Peyer's patch (tissue), 4 donors: Measurements from ENCODE around the gene ZNF101. TPM values are rescaled to one million over a fixed set of nuclear protein-coding genes. Genes with fewer than 3 reads are reported as not detected.

Experiments used
- DNase-seq, 3 donors: peaks; one replicate each; pipeline ENCODE4 v3.0.0-alpha.2; 2017 to 2019
- H3K27ac ChIP-seq, 4 donors: fragments of 200-600 bp; sonication (generic); one replicate each; pipeline ENCODE4 v1.5.1; 2016 to 2019
- H3K27me3 ChIP-seq, 2 donors: fragments of 200-600 bp; sonication (generic); one replicate each; pipeline ENCODE4 v1.5.1; 2019
- H3K36me3 ChIP-seq, 3 donors: fragments of 200-600 bp; sonication (generic); one replicate each; pipeline ENCODE4 v1.5.1; 2016 to 2019
- H3K4me1 ChIP-seq, 4 donors: fragments of 200-600 bp; sonication (generic); one replicate each; pipeline ENCODE4 v1.5.1; 2016 to 2019
- H3K4me3 ChIP-seq, 4 donors: fragments of 200-600 bp; sonication (generic); 1 replicate in 3 of 4; 2 replicates in 1 of 4; pipeline ENCODE4 v1.5.1; 2016 to 2019; ENCODE audit warnings: mild to moderate bottlenecking in 1 of 4
- H3K9me3 ChIP-seq, 4 donors: fragments of 200-600 bp; sonication (generic); one replicate each; pipeline ENCODE4 v1.5.1; 2016 to 2019; ENCODE audit warnings: mild to moderate bottlenecking in 1 of 4
- CTCF ChIP-seq, 6 experiments: fragments of 450-650 bp in 4 of 6; fragments of 200-600 bp in 2 of 6; sonication (generic) in 1 of 6; IDR thresholded peaks; one replicate each; pipeline ENCODE4 v1.5.1; 2017 to 2019; ENCODE audit warnings: antibody characterized with exemption in 6 of 6, mild to moderate bottlenecking in 3 of 6, moderate library complexity in 1 of 6
- POLR2A ChIP-seq, 2 donors: fragments of 450-650 bp; IDR thresholded peaks; one replicate each; pipeline ENCODE4 v1.5.1; 2017; ENCODE audit warnings: antibody characterized with exemption in 2 of 2, mild to moderate bottlenecking in 2 of 2, moderate library complexity in 2 of 2
- total RNA-seq, 4 donors: library from RNA; depleted of rRNA; stranded (reverse); fragments of >200 nt; gene quantifications; one replicate each; pipeline ENCODE4 v1.1.0, GENCODE V29; 2016

Gene ZNF101
- total RNA-seq, 4 donors from 2014 or later = 10.1 to 52.8 (median 15.8) TPM

GRCh38 chr19:19631346-19631745 is 37.3 kb upstream of the ZNF101 start:
- no peaks in the 10 kb centered on the region for H3K27me3 ChIP-seq
- no peak for DNase-seq
- no peak for TF ChIP-seq POLR2A (IDR thresholded peaks at IDR 0.05)
- no peak for TF ChIP-seq CTCF (IDR thresholded peaks at IDR 0.05)
- H3K36me3 ChIP-seq = peaks cover 0 to 32% (median 0%) of the 10 kb centered on the region in 3 donors
- no peaks in the 10 kb centered on the region for H3K9me3 ChIP-seq
- no peak overlapping the region for H3K4me3 ChIP-seq
- peaks cover 0 to 11% (median 3%) of the 10 kb centered on the region in 4 donors for H3K4me1 ChIP-seq
- H3K27ac ChIP-seq = no peak overlapping the region

GRCh38 chr19:19632661-19633060 is 36.0 kb upstream of the ZNF101 start:
- Histone ChIP-seq H3K36me3 (peaks cover 0 to 45% (median 0%) of the 10 kb centered on the region in 3 donors), H3K4me3 (no peak overlapping the region), H3K4me1 (peaks cover 0 to 6% (median under 1%) of the 10 kb centered on the region in 4 donors), H3K9me3 (no peaks in the 10 kb centered on the region), H3K27ac (no peak overlapping the region), H3K27me3 (no peaks in the 10 kb centered on the region)
- TF ChIP-seq CTCF (IDR thresholded peaks at IDR 0.05) (no peak), POLR2A (IDR thresholded peaks at IDR 0.05) (no peak)
- no peak for DNase-seq

GRCh38 chr19:19633711-19634515 is 34.7 kb upstream of the ZNF101 start:
- DNase-seq = no peak
- H3K27ac ChIP-seq = no peak overlapping the region
- TF ChIP-seq POLR2A (IDR thresholded peaks at IDR 0.05) (no peak), CTCF (IDR thresholded peaks at IDR 0.05) (no peak)
- H3K9me3 ChIP-seq = no peaks in the 10 kb centered on the region
- no peaks in the 10 kb centered on the region for H3K4me1 ChIP-seq
- no peak overlapping the region for H3K4me3 ChIP-seq
- H3K27me3 ChIP-seq = no peaks in the 10 kb centered on the region
- peaks cover 0 to 53% (median 0%) of the 10 kb centered on the region in 3 donors for H3K36me3 ChIP-seq

GRCh38 chr19:19634516-19635312 is 33.9 kb upstream of the ZNF101 start:
- no peak for DNase-seq
- no peaks in the 10 kb centered on the region for H3K4me1 ChIP-seq
- H3K27me3 ChIP-seq = no peaks in the 10 kb centered on the region
- H3K36me3 ChIP-seq = peaks cover 0 to 59% (median 0%) of the 10 kb centered on the region in 3 donors
- H3K27ac ChIP-seq = no peak overlapping the region
- TF ChIP-seq CTCF (IDR thresholded peaks at IDR 0.05) (no peak), POLR2A (IDR thresholded peaks at IDR 0.05) (no peak)
- no peaks in the 10 kb centered on the region for H3K9me3 ChIP-seq
- H3K4me3 ChIP-seq = no peak overlapping the region

- Histone ChIP-seq H3K9me3 (no peaks in the 10 kb centered on the region), H3K4me1 (no peaks in the 10 kb centered on the region), H3K4me3 (no peak overlapping the region), H3K27ac (no peak overlapping the region), H3K27me3 (no peaks in the 10 kb centered on the region), H3K36me3 (peaks cover 0 to 59% (median 0%) of the 10 kb centered on the region in 3 donors)
- no peak for DNase-seq
- TF ChIP-seq POLR2A (IDR thresholded peaks at IDR 0.05) (no peak), CTCF (IDR thresholded peaks at IDR 0.05) (no peak)
Measured at GRCh38 chr19:19635313-19635702, 33.3 kb upstream of the ZNF101 start.
